Measurements from ENCODE around the gene FYN. TPM values are rescaled to one million over a fixed set of nuclear protein-coding genes. Genes with fewer than 3 reads are reported as not detected.

Gene FYN
- total RNA-seq, 2 donors from 2014 or later, result 78.9 to 98.7 TPM

- no peaks in the 10 kb centered on the region for H3K27me3 ChIP-seq
- peaks cover 0 to 59% of the 10 kb centered on the region in 2 donors for H3K4me1 ChIP-seq
- peak overlapping the region; percentile 13 to 58 for H3K27ac ChIP-seq
- no peak for TF ChIP-seq CTCF (IDR thresholded peaks at IDR 0.05)
- no peak overlapping the region for H3K4me3 ChIP-seq
- no peak for DNase-seq (ENCODE audit: low spot score)
- H3K9me3 ChIP-seq, result no peaks in the 10 kb centered on the region
- H3K36me3 ChIP-seq, result no peaks in the 10 kb centered on the region
Measured at GRCh38 chr6:111803804-111804203, 69.4 kb downstream of the FYN start.

- H3K4me1 ChIP-seq, result peaks cover 0 to 64% of the 10 kb centered on the region in 2 donors
Measured at GRCh38 chr6:111803371-111803770, 69.9 kb downstream of the FYN start.

GRCh38 chr6:111802720-111803330 is 70.4 kb downstream of the FYN start:
- H3K36me3 ChIP-seq, result no peaks in the 10 kb centered on the region
- peaks cover 0 to 64% of the 10 kb centered on the region in 2 donors for H3K4me1 ChIP-seq
- H3K9me3 ChIP-seq, result no peaks in the 10 kb centered on the region
- no peaks in the 10 kb centered on the region for H3K27me3 ChIP-seq
- H3K27ac ChIP-seq, result peak overlapping the region in 1 of 2 donors; percentile 13
- DNase-seq (ENCODE audit: low spot score), result no peak
- no peak overlapping the region for H3K4me3 ChIP-seq
- no peak for TF ChIP-seq CTCF (IDR thresholded peaks at IDR 0.05)

More at GRCh38 chr6:111803371-111803770, 69.9 kb downstream of the FYN start:
- H3K9me3 ChIP-seq, result no peaks in the 10 kb centered on the region
- no peak overlapping the region for H3K4me3 ChIP-seq
- no peak for TF ChIP-seq CTCF (IDR thresholded peaks at IDR 0.05)
- peak overlapping the region; percentile 13 to 58 for H3K27ac ChIP-seq
- no peak for DNase-seq (ENCODE audit: low spot score)
- H3K36me3 ChIP-seq, result no peaks in the 10 kb centered on the region
- no peaks in the 10 kb centered on the region for H3K27me3 ChIP-seq

GRCh38 chr6:111802015-111802414 is 71.2 kb downstream of the FYN start:
- no peaks in the 10 kb centered on the region for H3K27me3 ChIP-seq
- no peaks in the 10 kb centered on the region for H3K36me3 ChIP-seq
- no peak for DNase-seq (ENCODE audit: low spot score)
- H3K27ac ChIP-seq, result no peak overlapping the region
- H3K4me1 ChIP-seq, result peaks cover 0 to 64% of the 10 kb centered on the region in 2 donors
- H3K4me3 ChIP-seq, result no peak overlapping the region
- TF ChIP-seq CTCF (IDR thresholded peaks at IDR 0.05), result no peak
- H3K9me3 ChIP-seq, result no peaks in the 10 kb centered on the region

- Histone ChIP-seq H3K4me1 (peaks cover 0 to 54% of the 10 kb centered on the region in 2 donors), H3K36me3 (no peaks in the 10 kb centered on the region), H3K27me3 (no peaks in the 10 kb centered on the region), H3K4me3 (no peak overlapping the region), H3K9me3 (no peaks in the 10 kb centered on the region), H3K27ac (no peak overlapping the region)
- TF ChIP-seq CTCF (IDR thresholded peaks at IDR 0.05), result no peak
- DNase-seq (ENCODE audit: low spot score), result no peak
Measured at GRCh38 chr6:111800821-111801220, 72.4 kb downstream of the FYN start.

- no peak for TF ChIP-seq CTCF (IDR thresholded peaks at IDR 0.05)
- Histone ChIP-seq H3K27me3 (no peaks in the 10 kb centered on the region), H3K9me3 (no peaks in the 10 kb centered on the region), H3K27ac (no peak overlapping the region), H3K4me3 (no peak overlapping the region), H3K4me1 (peaks cover 0 to 49% of the 10 kb centered on the region in 2 donors), H3K36me3 (no peaks in the 10 kb centered on the region)
- DNase-seq (ENCODE audit: low spot score), result no peak
Measured at GRCh38 chr6:111800259-111800765, 72.9 kb downstream of the FYN start.
